SIG-M5 (cell line): Measurements from ENCODE around the gene WBP4.
"Not testable (repeated sequence)": the region's sequence is repeated elsewhere in the genome, so short reads cannot be mapped to it uniquely, and the experiment has no call there.

Experiments
- DNase-seq: peaks from one replicate; lab custom pipeline; 2025; lab: John Stamatoyannopoulos, UW

Gene WBP4

GRCh38 chr13:41061075-41061913 lies at the start of gene WBP4:
WBP4 (plus strand) TSS chr13:41061509; CDS start chr13:41061674, 165 bp downstream.
- peak; percentile 76 for DNase-seq

- DNase-seq = no peak
Measured at GRCh38 chr13:41012536-41012935, 48.8 kb upstream of the WBP4 start.

GRCh38 chr13:41013835-41014234 lies 47.5 kb upstream of the WBP4 start:
- no peak for DNase-seq

- DNase-seq = no peak
Measured at GRCh38 chr13:41015920-41016319, 45.4 kb upstream of the WBP4 start.

- no peak for DNase-seq
Measured at GRCh38 chr13:41017159-41017558, 44.1 kb upstream of the WBP4 start.

- DNase-seq = no peak
Measured at GRCh38 chr13:41017817-41018601, 43.3 kb upstream of the WBP4 start.

GRCh38 chr13:41018602-41018948 lies 42.7 kb upstream of the WBP4 start:
- no peak for DNase-seq

- DNase-seq = peak; percentile 90
Measured at GRCh38 chr13:41019011-41019487, 42.3 kb upstream of the WBP4 start, which contains the start of gene ELF1. ELF1 (minus strand) TSS chr13:41019316; CDS start chr13:40982054, 37,262 bp downstream.

GRCh38 chr13:41019578-41020347 lies 41.5 kb upstream of the WBP4 start:
- no peak for DNase-seq

- no peak for DNase-seq
Measured at GRCh38 chr13:41025518-41025917, 35.8 kb upstream of the WBP4 start.

- DNase-seq = no peak
Measured at GRCh38 chr13:41026788-41027187, 34.5 kb upstream of the WBP4 start.

GRCh38 chr13:41028051-41028450 lies 33.3 kb upstream of the WBP4 start:
- no peak for DNase-seq

- DNase-seq = no peak
Measured at GRCh38 chr13:41029629-41030028, 31.7 kb upstream of the WBP4 start.

GRCh38 chr13:41032691-41033376 lies 28.5 kb upstream of the WBP4 start:
- no peak for DNase-seq

GRCh38 chr13:41034382-41034781 lies 26.9 kb upstream of the WBP4 start:
- no peak for DNase-seq

GRCh38 chr13:41034881-41035280 lies 26.4 kb upstream of the WBP4 start:
- no peak for DNase-seq

- not testable (repeated sequence) for DNase-seq
Measured at GRCh38 chr13:41036557-41036956, 24.8 kb upstream of the WBP4 start.

- DNase-seq = no peak
Measured at GRCh38 chr13:41039746-41040145, 21.6 kb upstream of the WBP4 start.

- DNase-seq = no peak
Measured at GRCh38 chr13:41040584-41041334, 20.6 kb upstream of the WBP4 start.

- DNase-seq = not testable (repeated sequence)
Measured at GRCh38 chr13:41042419-41042818, 18.9 kb upstream of the WBP4 start.

- no peak for DNase-seq
Measured at GRCh38 chr13:41048640-41049039, 12.7 kb upstream of the WBP4 start.
